GF-D8 (cell line): ENCODE results near the gene DNAJC5G.
"Not testable (repeated sequence)": the region's sequence is repeated elsewhere in the genome, so short reads cannot be mapped to it uniquely, and the experiment has no call there.

Experiments used
- DNase-seq: peaks from one replicate; lab custom pipeline; 2025; lab: John Stamatoyannopoulos, UW

DNAJC5G gene

GRCh38 chr2:27309651-27310050 is 34.4 kb downstream of the DNAJC5G start:
- DNase-seq = no peak

GRCh38 chr2:27312152-27312551 is 36.9 kb downstream of the DNAJC5G start:
- no peak for DNase-seq

DNA sequence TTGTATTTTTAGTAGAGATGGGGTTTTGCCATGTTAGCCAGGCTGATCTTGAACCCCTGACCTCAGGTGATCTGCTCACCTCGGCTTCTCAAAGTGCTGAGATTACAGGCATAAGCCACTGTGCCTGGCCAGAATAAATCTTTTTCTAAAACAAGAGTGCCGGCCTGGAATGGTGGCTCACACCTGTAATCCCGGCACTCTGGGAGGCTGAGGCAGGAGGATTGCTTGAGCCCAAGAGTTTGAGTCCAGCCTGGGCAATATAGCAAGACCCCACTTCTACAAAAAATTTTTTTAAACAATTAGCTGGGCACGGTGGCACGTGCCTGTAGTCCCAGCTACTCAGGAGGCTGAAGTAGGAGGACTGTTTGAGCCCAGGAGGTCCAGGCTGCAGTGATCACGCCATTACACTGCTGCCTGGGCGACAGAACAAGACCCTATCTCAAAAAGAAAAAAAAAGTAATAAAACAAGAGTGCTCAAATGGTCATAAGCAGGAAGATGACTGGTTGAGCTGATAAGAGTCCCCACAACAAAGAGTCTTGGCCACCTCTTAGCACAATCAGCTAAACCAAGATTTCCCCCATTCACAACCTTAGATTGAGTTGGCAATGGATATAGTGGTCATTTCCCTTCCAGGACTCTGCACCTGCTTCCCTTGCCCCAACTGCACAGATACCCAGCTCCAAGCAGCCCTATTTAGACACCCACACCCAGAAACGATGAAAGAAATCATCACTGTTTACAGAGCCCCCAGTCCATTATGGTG is 38.8 kb downstream of the DNAJC5G start:
- no peak for DNase-seq

- DNase-seq = no peak
Measured at GRCh38 chr2:27314709-27315108, 39.5 kb downstream of the DNAJC5G start.

DNA sequence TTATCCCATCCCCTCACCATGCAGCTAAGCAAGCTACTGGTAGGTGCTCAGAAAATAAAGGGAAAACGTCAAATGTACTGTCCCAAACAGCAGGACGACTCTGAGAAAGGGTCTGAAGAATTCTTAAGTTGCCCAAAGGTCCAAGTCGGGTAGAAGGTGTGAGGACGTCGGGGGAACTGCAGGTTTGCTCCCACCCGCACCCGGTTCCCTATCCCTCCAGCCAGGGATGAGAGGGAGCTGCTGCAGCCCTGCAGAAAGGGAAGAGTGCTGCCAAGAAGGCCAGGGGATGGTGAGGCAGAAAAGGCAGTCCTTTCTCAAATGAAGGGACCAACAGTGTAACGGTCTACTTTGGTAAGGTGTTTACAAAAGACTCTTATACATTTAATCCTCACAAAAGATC is 39.9 kb downstream of the DNAJC5G start:
- no peak for DNase-seq

- no peak for DNase-seq
Measured at GRCh38 chr2:27316655-27317412, 41.6 kb downstream of the DNAJC5G start.

- not testable (repeated sequence) for DNase-seq
Measured at GRCh38 chr2:27319839-27320238, 44.6 kb downstream of the DNAJC5G start.

GRCh38 chr2:27320958-27321543 is 45.8 kb downstream of the DNAJC5G start:
- DNase-seq = no peak

- DNase-seq = no peak
Measured at GRCh38 chr2:27322301-27322765, 47.1 kb downstream of the DNAJC5G start.

GRCh38 chr2:27322766-27323595 is 47.7 kb downstream of the DNAJC5G start, which contains the start of gene MPV17:
Gene MPV17 (minus strand): TSS chr2:27323097. CDS start chr2:27322517, 580 bp downstream.
- peak; percentile 67 for DNase-seq

- no peak for DNase-seq
Measured at GRCh38 chr2:27323596-27324285, 48.5 kb downstream of the DNAJC5G start.

- DNase-seq = peak; percentile 14
Measured at GRCh38 chr2:27324720-27325119, 49.5 kb downstream of the DNAJC5G start.
